ENCODE data around the gene PRICKLE2.

DNA sequence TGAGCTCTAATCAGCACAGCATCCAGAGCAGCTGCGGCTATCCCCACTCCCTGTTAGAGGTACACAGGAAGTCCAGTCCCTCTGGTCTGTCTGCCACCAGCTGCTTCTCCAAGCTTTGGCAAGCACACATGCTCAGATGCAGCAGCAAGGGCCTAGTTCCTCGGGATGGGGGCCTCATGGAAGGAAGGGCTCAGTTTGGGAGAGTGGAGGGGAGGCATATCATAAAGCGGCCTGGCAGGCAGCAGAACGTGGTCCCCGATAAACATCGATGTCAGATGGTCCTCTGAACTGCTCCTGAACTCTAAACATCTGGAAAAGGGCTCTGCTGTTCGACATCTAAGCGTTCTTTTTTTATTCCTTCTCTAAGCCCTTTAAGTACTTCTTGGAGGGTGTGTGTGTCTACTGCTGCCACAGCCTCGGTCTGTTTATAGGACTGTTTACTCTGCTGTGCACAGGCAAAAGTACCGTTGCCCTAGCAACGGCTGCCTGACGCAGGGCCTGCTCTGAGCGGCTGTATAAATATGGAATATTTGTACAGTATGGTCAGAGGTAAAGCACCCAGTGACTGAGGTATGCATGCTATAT is 74.6 kb downstream of the PRICKLE2 start:
- TF ChIP-seq, protein P1, sequence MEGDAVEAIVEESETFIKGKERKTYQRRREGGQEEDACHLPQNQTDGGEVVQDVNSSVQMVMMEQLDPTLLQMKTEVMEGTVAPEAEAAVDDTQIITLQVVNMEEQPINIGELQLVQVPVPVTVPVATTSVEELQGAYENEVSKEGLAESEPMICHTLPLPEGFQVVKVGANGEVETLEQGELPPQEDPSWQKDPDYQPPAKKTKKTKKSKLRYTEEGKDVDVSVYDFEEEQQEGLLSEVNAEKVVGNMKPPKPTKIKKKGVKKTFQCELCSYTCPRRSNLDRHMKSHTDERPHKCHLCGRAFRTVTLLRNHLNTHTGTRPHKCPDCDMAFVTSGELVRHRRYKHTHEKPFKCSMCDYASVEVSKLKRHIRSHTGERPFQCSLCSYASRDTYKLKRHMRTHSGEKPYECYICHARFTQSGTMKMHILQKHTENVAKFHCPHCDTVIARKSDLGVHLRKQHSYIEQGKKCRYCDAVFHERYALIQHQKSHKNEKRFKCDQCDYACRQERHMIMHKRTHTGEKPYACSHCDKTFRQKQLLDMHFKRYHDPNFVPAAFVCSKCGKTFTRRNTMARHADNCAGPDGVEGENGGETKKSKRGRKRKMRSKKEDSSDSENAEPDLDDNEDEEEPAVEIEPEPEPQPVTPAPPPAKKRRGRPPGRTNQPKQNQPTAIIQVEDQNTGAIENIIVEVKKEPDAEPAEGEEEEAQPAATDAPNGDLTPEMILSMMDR (IDR thresholded peaks at IDR 0.05; ENCODE audit: low read length) = no peak
- TF ChIP-seq EZH2 (optimal IDR thresholded peaks at IDR 0.05; ENCODE audit: low read depth, low read length) (no peak), EZH2phosphoT487 (IDR thresholded peaks at IDR 0.05; ENCODE audit: low read length) (no peak)

Data from MM.1S (cell line).